NCI-H748 treated with DMSO at 0.1 percent for 48 hours (cell line): Measurements from ENCODE around the gene PNMA6E.

Experiments
- DNase-seq: peaks from one replicate; lab custom pipeline; 2025; lab: John Stamatoyannopoulos, UW

PNMA6E gene

DNA sequence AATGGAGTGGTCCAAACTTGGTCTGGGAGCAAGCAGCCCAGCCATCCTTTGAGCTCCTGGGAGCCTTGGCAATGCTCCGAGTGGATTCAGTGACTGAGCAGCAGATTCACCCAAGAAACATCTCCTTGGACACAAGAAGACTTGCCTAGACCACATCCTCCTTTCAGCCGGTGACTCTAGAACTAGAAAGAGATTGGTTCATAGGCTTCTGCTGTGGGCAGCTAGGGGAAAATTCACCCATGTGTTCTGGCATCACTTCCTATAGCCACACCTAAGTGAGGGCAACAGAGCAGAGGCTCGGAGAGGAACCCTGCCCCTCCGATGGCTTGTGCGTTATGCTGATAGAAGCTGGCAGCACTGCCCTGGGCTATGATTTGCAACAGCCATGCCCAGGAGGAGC lies 51.2 kb downstream of the PNMA6E start:
- DNase-seq: no peak

DNA sequence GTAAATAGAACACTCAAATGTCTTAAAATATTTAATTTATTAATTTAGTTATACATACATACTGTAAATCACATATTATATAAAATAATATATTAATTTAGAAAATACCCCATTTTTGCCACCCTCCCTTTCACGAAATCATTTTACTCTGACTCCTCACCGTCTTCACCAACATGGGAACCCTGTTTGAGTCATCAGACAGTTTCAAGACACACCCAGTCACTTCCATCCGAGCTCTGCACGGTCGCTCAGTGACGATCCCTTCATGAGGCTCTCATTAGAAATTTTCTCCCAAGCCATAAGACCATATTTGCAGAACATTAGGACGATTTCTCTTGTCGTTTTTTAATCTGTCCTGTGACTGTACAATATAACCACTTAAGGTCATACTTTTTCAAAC lies 52.7 kb downstream of the PNMA6E start:
- no peak for DNase-seq

DNA sequence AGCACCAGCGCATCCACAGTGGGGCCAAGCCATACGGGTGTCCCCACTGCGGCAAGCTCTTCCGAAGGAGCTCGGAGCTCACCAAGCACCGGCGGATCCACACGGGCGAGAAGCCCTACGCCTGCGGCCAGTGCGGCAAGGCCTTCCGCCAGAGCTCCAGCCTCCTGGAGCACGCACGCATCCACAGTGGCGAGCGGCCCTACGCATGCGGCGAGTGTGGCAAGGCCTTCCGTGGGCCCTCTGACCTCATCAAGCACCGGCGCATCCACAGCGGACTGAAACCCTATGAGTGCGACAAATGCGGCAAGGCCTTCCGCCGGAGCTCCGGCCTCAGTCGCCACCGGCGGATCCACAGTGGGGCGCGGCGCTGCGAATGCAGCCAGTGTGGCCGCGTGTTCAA lies 53.6 kb downstream of the PNMA6E start:
- DNase-seq: no peak
